Tibial nerve (tissue), 3 donors: ENCODE measurements around the gene TMEM158.

Source experiments
- POLR2A ChIP-seq, 2 donors: fragments of 450-650 bp; IDR thresholded peaks; one replicate each; pipeline ENCODE4 v1.6.1; 2017; ENCODE audit warnings: antibody characterized with exemption in 2 of 2, mild to moderate bottlenecking in 2 of 2, moderate library complexity in 2 of 2
- TF ChIP-seq, protein P1 (sequence below), 5 experiments: fragments of 200-600 bp in 3 of 5; fragments of 450-650 bp in 2 of 5; sonication (generic) in 3 of 5; IDR thresholded peaks; one replicate each; pipeline ENCODE4 v1.5.1; 2016 to 2019; ENCODE audit warnings: antibody characterized with exemption in 5 of 5, mild to moderate bottlenecking in 3 of 5, moderate library complexity in 2 of 5

DNA sequence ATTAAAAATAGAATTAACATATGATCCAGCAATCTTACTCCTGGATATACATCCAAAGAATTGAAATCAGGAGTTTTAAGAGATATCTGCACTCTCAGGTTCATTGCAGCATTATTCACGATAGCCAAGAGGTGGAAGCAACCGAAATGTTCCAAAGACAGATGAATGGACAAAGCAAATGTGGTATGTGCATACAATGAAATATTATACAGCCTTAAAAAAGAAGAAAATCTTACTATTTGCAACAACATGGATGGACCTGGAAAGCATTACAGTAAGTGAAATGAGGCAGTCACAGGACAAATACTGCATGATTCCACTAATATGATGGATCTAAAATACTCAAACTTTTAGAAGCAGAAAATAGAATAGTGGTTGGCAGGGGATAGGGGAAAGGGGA lies 9.3 kb upstream of the TMEM158 start:
- no peak for TF ChIP-seq POLR2A (IDR thresholded peaks at IDR 0.05)
- TF ChIP-seq, protein P1, sequence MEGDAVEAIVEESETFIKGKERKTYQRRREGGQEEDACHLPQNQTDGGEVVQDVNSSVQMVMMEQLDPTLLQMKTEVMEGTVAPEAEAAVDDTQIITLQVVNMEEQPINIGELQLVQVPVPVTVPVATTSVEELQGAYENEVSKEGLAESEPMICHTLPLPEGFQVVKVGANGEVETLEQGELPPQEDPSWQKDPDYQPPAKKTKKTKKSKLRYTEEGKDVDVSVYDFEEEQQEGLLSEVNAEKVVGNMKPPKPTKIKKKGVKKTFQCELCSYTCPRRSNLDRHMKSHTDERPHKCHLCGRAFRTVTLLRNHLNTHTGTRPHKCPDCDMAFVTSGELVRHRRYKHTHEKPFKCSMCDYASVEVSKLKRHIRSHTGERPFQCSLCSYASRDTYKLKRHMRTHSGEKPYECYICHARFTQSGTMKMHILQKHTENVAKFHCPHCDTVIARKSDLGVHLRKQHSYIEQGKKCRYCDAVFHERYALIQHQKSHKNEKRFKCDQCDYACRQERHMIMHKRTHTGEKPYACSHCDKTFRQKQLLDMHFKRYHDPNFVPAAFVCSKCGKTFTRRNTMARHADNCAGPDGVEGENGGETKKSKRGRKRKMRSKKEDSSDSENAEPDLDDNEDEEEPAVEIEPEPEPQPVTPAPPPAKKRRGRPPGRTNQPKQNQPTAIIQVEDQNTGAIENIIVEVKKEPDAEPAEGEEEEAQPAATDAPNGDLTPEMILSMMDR (IDR thresholded peaks at IDR 0.05) = no peak
